Globus pallidus (tissue), 1 donor: ENCODE data around the gene POM121C.
A peak's percentile ranks its signal among the peaks of the same experiment; 100 is the strongest.
"Not testable (repeated sequence)": the region's sequence is repeated elsewhere in the genome, so short reads cannot be mapped to it uniquely, and the experiment has no call there.

Experiments
- DNase-seq: peaks from one replicate; pipeline ENCODE4 v3.0.0-alpha.2; 2015; ENCODE audit warnings: low spot score

The POM121C gene

DNA sequence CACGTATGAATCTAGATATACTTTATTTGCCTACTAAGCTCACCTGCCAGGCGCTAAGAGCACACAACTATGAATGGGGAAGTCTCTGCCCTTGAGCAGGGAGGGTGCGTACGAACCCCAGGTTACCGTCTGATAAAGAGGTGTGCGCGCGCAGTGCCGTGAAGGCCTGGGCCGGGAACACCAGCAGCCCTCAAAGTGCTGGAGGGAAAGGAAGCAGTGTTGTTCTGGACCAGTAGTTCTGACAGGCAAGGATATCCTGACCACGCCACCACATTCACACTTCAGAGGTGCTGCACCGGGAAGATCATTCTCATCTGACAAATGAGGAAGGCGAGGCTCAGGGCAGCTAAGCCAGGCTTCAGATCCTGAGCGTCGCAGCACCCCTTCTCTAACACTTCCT lies 62.6 kb downstream of the POM121C start:
- DNase-seq, result not testable (repeated sequence)

GRCh38 chr7:75421798-75422710 lies 64.0 kb downstream of the POM121C start:
- DNase-seq, result not testable (repeated sequence)

DNA sequence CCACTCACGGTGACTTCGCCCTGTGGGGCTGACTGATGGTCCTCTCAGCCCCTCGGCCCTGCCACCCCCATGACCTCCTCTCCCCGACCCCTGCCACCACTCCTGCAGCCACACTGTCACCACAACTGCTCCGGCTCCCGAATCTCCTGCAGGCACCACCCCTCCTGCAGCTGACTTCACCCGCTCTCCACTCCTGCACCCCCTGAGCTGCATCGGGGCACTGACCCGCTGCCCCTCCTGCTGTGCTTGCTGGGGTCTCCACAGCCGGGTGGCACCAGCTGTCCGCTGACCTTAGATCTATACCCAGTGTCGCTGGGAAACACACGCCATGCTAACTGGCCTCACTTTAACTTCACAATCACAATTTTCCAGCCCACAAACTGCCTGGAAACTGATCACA lies 65.9 kb downstream of the POM121C start:
- not testable (repeated sequence) for DNase-seq

DNA sequence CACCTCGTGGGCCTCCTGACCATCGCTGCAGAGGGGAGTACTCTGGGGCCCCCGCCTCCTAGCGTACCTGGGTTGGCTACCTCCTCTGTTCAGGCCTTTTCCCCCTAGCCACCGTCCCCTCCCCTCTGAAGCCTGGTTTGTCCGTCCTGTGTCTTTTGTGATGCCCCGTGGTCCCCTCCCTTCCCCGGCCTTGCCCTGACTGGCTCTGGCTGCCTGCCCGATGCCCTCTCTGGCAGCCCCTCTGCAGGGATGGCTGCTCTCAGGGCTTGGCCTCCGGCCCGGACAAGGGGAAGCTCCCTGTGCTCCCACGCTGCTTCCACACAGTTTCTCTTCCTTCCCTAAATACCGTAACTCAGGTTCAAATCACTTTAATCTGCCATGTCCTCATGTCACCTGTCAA lies 66.4 kb downstream of the POM121C start:
- DNase-seq, result peak; percentile 1

DNA sequence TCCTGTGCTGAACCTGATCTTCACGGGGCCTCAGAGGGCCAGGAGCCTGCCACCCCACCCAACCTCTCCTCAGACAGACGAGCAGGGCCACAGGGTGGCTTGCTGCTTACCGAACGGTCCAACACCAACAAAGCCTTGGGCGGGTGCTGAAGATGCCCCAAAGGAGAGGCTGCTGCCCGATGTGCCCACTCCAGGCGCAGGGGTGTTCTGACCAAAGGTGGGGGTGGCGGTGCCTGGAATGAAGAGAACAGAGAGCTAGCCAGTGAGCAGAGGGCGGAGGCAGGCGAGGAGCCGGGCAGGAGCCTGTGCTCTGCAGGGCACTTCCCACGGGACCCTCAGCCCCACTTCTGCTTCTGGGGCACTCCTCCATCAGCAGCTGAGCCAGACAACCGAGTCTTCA lies 66.9 kb downstream of the POM121C start:
- not testable (repeated sequence) for DNase-seq

- not testable (repeated sequence) for DNase-seq
Measured at GRCh38 chr7:75418292-75418858, 67.7 kb downstream of the POM121C start.

- not testable (repeated sequence) for DNase-seq
Measured at GRCh38 chr7:75416787-75417186, 69.3 kb downstream of the POM121C start.

DNA sequence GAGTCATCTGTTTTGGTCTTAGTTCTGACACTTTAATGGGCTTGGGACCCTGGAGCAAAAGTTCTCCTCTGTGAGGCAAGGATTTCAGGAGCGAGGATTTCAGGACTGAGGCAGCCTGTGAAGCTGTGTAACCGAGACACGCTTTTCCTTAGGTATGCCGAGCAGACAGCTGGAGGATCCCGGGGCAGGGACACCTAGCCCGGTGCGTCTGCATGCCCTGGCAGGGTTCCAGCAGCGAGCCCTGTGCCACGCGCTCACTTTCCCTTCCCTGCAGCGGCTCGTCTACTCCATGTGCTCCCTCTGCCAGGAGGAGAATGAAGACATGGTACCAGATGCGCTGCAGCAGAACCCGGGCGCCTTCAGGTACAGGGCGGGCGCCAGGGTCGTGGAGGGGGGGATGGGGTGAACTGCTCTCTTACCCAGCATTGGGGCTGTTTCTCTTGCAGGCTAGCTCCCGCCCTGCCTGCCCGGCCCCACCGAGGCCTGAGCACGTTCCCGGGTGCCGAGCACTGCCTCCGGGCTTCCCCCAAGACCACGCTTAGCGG lies 70.2 kb downstream of the POM121C start:
- not testable (repeated sequence) for DNase-seq

DNA sequence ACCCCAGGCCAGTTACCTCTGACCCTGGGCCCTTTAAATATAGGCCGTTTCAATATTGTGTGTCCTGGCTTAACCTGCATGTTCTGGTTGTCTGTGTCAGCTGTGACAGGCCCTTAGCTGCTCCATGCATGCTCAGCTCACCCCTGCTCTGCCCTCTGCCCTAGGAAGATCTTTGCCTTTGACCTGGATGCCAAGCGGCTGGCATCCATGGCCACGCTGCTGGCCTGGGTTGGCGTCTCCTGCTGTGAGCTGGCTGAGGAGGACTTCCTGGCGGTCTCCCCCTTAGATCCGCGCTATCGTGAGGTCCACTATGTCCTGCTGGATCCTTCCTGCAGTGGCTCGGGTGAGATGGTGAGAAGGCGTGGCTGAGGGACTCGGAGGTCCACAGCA lies 70.7 kb downstream of the POM121C start:
- not testable (repeated sequence) for DNase-seq

DNA sequence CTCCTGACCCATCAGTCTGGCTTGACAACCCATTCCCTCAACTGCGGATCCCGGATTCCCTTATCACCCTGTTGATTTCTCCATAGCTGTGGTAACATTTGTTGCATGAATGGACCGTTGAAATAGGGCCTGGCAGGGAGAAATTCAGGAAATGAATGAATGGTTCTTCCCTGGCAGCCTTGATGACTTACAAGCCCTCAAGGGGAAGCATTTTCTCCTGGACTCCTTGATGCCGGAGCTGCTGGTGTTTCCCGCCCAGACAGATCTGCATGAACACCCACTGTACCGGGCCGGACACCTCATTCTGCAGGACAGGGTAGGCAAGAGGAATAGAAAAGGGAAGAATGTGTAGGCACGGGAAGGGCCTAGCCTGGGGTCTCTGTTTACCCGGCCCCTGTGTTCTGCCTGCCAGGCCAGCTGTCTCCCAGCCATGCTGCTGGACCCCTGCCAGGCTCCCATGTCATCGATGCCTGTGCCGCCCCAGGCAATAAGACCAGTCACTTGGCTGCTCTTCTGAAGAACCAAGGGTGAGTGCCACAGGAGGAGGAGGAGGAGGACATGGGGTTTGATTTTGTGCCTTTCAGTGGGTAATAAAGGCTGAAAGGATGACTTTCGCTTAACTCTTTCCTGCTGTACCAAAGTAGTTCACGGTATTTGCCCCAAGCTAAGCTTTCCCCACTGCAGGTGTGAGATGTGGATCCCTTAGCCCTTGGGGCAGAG lies 71.2 kb downstream of the POM121C start:
- DNase-seq, result not testable (repeated sequence)

GRCh38 chr7:75414204-75414603 lies 71.9 kb downstream of the POM121C start:
- DNase-seq, result not testable (repeated sequence)

- not testable (repeated sequence) for DNase-seq
Measured at GRCh38 chr7:75410823-75411173, 75.3 kb downstream of the POM121C start.

- DNase-seq, result not testable (repeated sequence)
Measured at GRCh38 chr7:75409880-75410822, 75.9 kb downstream of the POM121C start.

GRCh38 chr7:75404663-75405062 lies 81.4 kb downstream of the POM121C start:
- not testable (repeated sequence) for DNase-seq

GRCh38 chr7:75403455-75404443 lies 82.3 kb downstream of the POM121C start:
- DNase-seq, result not testable (repeated sequence)

DNA sequence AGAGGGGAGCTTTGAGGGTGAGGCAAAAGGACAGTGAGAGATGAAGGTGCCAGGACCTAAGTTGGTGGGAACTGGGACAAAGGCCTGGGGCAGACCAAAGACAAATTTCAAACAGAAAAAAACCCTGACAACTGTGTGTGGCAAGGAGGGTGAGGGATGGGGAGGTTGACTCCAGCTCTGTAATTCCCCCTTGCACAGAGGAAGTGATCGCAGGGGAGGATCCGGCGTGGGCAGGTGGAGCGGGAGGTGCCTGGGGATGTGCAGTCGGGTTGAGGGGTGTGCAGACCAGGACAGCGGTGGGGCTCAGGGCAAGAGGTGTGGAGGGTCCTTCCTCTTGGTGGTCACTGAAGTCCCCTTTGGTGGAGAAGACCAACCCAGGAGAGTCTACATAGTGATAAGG lies 85.5 kb downstream of the POM121C start:
- DNase-seq, result not testable (repeated sequence)

DNA sequence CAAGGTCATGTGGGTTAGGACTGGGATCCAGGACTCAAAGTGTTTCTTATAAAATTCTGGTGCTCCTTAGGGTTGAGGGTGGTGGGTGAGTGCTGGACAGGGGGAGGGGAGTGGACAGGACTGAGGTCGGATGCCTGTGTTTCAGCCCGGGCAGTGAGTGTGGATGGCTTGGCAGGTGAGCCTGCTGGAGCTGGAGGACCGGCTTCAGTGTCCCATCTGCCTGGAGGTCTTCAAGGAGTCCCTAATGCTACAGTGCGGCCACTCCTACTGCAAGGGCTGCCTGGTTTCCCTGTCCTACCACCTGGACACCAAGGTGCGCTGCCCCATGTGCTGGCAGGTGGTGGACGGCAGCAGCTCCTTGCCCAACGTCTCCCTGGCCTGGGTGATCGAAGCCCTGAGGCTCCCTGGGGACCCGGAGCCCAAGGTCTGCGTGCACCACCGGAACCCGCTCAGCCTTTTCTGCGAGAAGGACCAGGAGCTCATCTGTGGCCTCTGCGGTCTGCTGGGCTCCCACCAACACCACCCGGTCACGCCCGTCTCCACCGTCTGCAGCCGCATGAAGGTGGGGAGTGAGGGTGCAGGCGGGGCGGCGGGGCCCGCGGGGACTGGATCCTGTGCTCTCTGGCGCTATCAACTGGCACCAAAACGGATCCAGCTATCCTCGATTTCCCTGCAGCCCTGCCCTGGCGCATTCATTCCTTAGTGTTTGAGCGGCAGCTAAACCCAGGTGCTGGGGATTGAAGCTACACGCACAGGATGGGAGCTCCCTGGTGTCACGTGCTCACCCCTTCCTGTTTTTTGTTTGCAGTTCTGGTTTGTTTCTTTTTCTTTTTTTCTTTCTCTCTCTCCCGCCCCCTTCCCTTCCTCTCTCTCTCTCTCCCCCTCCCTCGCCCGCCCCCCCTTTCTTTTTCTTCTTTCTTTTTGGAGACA lies 87.1 kb downstream of the POM121C start:
- not testable (repeated sequence) for DNase-seq

GRCh38 chr7:75397865-75398264 lies 88.2 kb downstream of the POM121C start:
- DNase-seq, result not testable (repeated sequence)

- not testable (repeated sequence) for DNase-seq
Measured at GRCh38 chr7:75395329-75395728, 90.8 kb downstream of the POM121C start, which contains the start of gene TRIM73. TSS of gene TRIM73 (plus strand) at chr7:75395629. CDS start at chr7:75398934, 3,305 bp downstream.
